ENCODE measurements around the gene NT5DC4. TPM values are rescaled to one million over a fixed set of nuclear protein-coding genes. Genes with fewer than 3 reads are reported as not detected.
A peak's percentile ranks its signal among the peaks of the same experiment; 100 is the strongest.

NT5DC4 gene
- total RNA-seq, 1 donor from 2014 or later: 1.2 TPM

- no peak for DNase-seq (ENCODE audit: low spot score)
Measured at GRCh38 chr2:112752667-112753066, 31.8 kb downstream of the NT5DC4 start.

DNA sequence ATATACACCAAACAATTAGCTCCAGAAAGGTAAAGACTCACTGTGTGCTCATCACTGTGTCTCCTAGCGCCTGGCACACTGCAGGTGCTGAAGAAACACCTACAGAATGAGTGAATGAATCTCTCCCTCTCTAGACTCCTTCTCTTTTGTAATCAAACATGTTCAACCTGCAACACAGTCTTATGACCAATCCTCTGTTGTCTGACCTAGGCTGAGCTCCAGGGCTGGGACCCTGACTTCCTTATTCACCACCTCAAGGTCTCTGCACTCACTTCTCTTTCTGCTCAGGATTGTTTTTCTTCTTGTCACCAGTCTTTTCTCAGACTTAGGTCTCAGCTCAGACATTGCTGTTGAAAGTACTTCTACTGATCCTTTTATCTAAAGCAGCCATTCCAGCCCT, 33.7 kb downstream of the NT5DC4 start:
- DNase-seq (ENCODE audit: low spot score): no peak

- DNase-seq (ENCODE audit: low spot score): no peak
Measured at GRCh38 chr2:112755444-112755843, 34.6 kb downstream of the NT5DC4 start.

DNA sequence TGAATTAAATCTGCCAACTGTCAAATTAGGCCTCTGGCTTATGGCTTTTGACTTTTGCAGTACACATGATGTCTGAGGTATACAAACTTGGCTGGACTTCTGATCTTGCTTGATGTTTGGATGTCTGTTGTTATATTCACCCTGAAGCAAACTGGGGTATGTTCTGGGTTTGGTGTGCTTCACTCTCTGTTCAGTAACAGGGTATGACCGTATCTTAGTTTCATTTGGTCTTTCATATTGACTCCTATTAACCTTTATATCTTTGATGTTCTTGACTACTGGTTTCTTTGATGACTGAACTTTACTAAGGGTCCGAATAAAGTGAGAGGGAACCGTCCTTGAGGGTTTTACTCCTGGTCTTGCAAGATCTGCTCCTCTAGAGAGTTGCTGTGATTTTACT, 35.4 kb downstream of the NT5DC4 start:
- DNase-seq (ENCODE audit: low spot score): no peak

- DNase-seq (ENCODE audit: low spot score): no peak
Measured at GRCh38 chr2:112757265-112757664, 36.4 kb downstream of the NT5DC4 start.

DNA sequence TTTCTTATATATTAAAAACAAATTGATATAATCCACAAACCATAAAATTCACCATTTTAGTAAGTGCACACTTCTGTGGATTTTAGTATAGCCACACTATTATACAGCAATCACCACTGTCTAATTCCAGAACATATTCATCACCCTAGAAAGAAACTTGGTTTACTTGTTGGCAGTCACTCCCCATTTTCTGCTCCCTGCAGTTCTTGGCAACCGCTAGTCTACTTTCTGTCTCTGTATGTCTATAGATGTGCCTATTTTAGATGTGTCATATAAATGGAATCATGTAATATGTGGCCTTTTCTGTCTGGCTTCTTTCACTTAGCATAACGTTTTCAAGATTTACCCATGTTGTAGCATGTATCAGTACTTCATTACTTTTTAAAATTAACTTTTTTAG, 37.9 kb downstream of the NT5DC4 start:
- DNase-seq (ENCODE audit: low spot score): no peak

DNA sequence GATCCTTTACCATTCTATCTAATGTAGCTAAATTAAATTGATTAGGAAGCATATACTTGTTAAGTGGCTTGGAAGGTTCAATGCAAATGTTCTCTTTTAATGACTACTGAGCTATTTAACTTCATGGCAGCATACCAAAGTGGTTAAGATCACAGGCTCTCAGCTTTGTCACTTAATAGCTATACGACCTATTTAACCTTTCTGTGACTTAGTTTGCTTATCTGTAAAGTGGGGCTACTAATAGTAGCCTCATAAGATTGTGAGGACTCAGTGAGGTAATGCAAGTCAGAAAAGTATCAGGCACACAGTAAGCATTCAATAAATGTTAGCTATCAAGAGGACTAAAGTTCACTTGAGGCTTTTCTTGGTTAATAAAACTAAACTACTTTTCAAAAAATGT, 39.3 kb downstream of the NT5DC4 start:
- DNase-seq (ENCODE audit: low spot score): no peak

- DNase-seq (ENCODE audit: low spot score): no peak
Measured at GRCh38 chr2:112762276-112762675, 41.5 kb downstream of the NT5DC4 start.

DNA sequence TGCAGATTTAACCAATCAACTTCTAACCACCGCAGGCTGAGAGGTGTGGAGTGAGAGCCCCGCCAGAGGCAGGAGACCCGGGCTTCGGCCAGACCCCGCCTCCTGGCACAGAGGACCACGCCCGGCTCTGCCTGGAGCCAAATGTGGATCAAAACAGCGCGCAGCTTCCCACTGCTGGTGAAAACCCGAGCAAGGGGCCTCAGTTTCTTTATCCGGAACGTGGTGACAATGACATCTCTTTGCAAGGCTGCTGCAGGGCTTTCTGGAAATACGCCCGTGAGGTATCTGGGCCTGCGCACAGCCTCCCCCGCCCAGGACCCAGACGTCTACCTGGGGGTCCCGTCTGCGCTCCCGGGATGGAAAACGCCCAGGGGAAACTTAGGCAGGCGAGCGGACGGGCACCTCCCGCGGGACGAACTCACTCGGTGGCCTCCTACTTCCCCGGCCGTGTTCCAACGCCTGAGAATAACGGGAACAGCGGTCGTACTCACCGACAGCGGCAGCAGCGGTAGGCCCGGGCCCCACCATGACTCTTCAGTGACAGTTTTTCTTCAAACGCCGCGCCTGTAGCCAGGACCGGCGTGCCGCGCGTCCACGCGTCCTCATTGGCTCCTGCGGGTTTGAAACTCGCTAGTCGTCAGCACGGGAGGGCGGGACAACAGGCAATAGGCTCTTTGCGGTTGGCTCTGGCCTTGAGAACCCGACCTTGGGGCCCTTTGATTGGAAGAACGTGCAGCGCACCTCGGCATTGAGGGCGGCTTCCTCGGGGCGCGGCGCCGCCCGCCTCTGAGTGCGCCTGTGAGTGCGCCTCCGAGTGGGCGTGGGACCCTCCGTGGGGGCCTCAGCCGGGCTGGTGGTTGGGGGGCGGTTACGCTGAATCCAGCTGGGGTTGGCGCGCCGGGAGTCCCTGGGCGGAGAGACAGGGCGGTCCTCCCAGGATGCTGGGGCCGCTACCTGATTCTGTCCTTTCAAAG, 43.5 kb downstream of the NT5DC4 start, which contains the start of gene CKAP2L:
Gene CKAP2L (minus strand): TSS at position 539 of the 974 bp plus-strand sequence. CDS start 11 bp downstream, at position 528.
- peak; percentile 99 for DNase-seq (ENCODE audit: low spot score)

- DNase-seq (ENCODE audit: low spot score): no peak
Measured at GRCh38 chr2:112765251-112765650, 44.4 kb downstream of the NT5DC4 start.

- no peak for DNase-seq (ENCODE audit: low spot score)
Measured at GRCh38 chr2:112767693-112768330, 47.0 kb downstream of the NT5DC4 start.

DNA sequence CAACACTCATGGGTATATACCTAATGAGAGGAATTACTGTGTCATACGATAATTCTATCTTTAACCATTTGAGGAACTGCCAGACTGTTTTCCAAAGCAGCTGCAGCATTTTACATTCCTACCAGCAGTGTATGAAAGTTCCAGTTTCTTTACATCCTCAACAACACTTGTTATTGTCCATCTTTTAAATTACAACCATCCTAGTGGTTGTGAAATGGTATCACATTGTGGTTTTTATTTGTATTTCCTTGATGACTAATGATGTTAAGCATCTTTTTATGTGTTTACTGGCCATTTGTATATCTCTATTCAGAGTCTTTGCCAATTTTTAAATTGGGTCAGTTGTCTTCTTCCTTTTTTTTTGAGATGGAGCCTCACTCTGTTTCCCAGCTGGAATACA, 47.6 kb downstream of the NT5DC4 start:
- DNase-seq (ENCODE audit: low spot score): no peak

DNA sequence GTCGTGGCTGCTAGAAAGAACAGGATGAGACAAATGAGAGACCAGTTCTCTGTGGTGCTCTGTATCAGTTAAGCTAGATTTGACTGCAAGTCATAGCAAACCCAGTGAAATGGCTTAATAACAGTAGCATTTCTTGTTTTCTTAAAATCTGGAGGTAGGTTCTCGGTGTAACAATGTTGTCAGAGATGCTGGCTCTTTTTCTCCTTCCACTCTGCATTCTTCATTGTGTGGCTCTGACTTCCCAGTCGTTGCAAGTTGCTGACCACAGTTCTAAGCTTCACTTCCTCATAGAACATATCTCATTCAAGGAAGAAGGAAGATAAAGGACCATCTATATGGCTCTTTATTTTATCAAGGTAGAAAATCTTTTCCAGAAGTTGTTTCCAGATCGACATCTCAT, 51.5 kb downstream of the NT5DC4 start:
- DNase-seq (ENCODE audit: low spot score): no peak

GRCh38 chr2:112772911-112773475, 52.2 kb downstream of the NT5DC4 start:
- DNase-seq (ENCODE audit: low spot score): no peak

GRCh38 chr2:112773556-112773955, 52.7 kb downstream of the NT5DC4 start:
- DNase-seq (ENCODE audit: low spot score): no peak

- no peak for DNase-seq (ENCODE audit: low spot score)
Measured at GRCh38 chr2:112774536-112775285, 53.9 kb downstream of the NT5DC4 start.

- no peak for DNase-seq (ENCODE audit: low spot score)
Measured at GRCh38 chr2:112776113-112776512, 55.3 kb downstream of the NT5DC4 start.

DNA sequence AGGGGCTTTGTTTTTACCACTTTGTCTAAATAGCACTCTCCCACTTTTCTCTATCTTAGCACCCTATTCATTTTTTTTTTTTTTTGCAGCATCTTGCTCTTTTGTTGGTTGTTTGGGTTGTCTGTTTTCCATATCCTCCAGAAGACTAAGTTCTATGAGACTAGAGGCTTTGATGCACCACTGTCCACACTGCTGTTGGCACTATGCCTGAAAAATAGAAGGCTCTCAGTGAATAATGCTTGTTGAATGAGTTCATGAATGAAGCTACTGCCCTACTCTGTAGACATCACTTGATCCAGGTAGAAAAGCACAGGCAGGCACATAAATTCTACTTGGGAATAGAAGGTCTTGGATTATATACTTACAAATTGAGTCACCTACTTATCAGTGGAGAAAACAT, 56.2 kb downstream of the NT5DC4 start:
- no peak for DNase-seq (ENCODE audit: low spot score)

- DNase-seq (ENCODE audit: low spot score): no peak
Measured at GRCh38 chr2:112779598-112779997, 58.8 kb downstream of the NT5DC4 start.

GRCh38 chr2:112782234-112782799, 61.5 kb downstream of the NT5DC4 start:
- DNase-seq (ENCODE audit: low spot score): no peak

DNA sequence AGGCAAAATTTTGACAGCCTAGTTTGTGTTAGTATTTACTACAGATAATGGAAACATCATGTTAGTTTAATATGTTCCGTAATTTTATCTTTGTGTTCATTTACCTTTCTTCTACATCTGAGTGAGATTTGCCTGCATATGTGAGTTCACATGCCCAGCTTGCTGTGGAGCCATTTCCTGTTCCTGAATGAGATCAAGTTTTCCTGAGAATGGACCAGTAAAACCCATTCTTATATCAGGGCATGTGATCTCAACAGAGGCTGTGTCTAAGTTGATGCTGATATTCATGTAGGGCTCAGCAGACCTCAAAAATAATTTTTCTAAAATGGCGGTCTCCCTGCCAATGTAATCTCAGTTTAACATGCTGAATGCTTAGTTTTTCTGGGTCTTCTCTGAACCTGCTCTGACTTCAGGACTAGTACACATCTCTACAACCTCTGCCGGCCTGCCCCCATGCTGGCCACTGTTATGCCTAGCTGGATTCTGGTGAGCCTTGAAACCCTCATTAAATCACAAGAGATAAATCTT, 62.4 kb downstream of the NT5DC4 start:
- no peak for DNase-seq (ENCODE audit: low spot score)

Measured in umbilical cord (tissue), 2 donors.